ENCODE data around the gene DCAF10.
"Not testable (repeated sequence)": the region's sequence is repeated elsewhere in the genome, so short reads cannot be mapped to it uniquely, and the experiment has no call there.

The DCAF10 gene

DNA sequence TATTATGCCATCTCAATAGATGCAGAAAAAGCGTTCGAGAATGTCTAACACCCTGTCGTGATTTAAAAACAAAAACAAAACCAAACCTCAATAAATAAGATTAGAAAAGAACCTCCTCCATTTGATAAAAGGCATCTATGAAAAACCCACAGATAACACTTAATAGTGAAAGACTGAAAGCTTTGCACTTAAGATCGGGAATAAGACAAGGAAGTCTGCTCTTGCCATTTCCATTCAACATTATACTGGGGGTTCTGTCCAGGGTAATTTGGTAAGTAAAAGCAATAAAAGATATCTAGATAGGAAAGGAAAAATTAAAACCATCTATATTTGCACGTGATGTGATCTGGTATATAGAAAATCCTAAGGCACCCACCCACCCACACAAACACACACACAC lies 8.5 kb upstream of the DCAF10 start:
- no peak for DNase-seq

DNA sequence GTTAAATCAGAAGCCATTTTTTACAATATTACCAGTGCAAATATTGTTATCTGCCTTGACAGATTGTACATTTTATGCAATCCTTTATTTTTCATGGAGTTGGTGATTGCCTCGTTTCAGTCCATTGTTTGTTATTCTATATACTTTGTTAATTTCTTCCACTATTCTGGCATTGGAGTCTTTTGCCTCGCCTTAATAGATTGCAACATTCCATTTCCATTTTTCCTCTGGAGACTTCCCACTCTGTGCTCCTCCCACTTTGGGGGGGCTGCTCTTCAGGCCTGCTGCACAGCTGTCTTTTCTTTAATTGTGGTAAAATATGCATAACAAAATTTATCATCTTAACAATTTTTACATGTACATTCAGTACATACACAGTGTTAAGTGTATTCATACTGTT lies 4.4 kb upstream of the DCAF10 start:
- DNase-seq = no peak

DNA sequence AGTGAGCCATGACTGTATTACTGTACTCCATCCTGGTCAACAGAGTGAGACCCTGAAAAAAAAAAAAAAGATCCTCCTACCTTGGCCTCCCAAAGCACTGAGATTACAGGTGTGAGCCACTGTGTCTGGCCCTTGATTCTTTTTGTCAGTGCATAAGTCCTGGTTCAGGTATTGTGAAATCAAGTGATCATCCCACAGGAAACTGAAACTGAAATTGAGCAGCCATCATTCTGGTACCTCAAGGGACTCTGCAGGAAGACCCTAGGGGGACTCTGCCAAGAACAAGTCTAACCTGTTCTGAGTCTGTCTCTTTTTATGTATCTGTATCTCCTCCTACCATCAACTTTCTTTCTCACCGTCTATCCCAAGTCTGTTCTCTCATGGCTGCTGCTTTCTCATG lies 1.9 kb upstream of the DCAF10 start:
- DNase-seq = no peak

DNA sequence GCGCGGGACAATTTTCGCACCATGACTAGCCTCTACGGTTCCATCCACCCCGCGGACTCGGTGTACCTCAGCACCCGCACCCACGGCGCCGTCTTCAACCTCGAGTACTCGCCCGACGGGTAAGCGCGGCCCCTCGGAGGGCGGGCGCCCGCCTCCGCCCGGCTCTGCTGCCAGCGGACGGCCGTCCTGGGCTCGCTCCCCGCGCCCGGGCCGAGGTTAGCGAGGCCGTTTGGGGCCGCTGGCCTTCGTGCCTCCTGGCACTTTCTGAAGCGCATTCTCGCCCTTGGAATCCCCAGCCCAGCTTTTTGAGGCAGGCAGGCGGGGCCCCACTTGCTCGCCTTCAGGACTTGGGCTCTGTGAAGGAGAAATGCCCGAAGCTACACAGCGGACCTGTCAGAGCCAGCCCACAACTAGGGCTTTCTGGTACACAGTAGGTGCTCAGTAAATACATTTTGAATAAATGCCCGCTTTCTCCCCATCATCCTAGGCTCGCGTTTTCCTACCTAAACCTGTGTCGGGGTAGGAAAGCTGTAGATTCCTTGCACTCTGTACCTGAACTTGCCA lies 772 bp downstream of the DCAF10 start:
- DNase-seq = no peak

DNA sequence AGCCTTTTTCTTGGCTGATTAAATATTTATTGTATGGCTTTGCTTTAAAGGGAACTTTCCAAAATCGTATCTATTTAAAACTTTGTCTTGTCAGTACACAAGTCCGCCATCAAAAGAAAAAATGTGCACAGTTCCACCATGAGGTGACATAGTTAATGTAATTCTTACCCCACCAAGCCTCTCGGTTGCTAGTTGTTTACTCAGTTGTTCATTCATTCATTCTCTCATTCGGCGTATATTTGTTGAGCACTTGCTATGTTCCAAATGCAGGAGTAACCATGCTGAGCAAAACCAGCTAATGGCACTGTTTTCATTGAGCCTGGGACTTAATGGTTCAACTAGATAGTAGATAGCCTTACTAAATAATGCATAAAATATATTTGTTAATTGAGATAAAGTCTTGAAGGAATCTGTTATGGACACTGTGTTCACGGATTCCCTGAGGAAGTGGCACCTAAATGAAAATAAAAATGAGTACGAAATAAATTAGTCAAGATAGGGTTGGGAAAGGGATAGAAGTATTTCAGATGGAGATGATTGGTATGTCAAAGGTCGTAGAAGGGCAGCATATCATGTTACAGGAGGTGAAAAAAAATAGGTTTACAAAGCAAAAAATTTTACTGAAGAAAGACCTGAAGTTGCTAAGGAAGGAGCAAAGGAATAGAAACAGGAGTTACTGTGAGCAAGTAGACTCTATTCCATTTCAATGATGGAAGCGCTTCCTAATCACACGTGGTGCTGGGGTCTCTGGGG lies 1.5 kb downstream of the DCAF10 start:
- no peak for DNase-seq

DNA sequence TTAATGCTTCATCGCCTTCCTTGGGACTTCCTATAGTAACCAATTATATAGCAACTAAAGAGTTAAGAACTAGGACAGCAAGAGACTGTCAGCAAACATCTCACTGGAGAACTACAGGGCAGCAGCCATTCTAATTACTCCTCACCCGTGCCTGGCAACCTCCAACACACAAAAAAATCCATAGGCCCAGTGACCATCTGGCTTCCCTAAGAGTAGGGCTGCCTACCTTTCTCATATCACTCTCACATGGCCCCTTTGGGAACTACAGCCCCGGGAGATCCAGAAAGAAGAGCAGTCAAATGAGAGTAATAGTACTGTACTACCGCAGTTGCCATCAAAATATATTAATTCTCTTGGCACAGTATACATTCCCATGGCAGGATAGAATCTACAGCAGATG lies 5.7 kb downstream of the DCAF10 start:
- DNase-seq = no peak

DNA sequence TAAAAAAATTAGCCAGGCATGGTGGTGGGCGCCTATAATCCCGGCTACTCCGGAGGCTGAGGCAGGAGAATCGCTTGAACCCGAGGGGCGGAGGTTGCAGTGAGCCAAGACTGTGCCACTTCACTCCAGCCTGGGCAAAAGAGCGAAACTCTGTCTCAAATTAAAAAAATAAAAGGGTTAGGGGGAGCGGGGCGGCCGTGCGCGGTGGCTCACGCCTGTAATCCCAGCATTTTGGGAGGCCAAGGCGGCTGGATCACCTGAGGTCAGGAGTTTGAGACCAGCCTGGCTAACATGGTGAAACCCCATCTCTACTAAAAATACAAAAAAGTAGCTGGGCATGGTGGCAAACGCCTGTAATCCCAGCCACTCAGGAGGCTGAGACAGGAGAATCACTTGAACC lies 9.1 kb downstream of the DCAF10 start:
- DNase-seq = not testable (repeated sequence)

DNA sequence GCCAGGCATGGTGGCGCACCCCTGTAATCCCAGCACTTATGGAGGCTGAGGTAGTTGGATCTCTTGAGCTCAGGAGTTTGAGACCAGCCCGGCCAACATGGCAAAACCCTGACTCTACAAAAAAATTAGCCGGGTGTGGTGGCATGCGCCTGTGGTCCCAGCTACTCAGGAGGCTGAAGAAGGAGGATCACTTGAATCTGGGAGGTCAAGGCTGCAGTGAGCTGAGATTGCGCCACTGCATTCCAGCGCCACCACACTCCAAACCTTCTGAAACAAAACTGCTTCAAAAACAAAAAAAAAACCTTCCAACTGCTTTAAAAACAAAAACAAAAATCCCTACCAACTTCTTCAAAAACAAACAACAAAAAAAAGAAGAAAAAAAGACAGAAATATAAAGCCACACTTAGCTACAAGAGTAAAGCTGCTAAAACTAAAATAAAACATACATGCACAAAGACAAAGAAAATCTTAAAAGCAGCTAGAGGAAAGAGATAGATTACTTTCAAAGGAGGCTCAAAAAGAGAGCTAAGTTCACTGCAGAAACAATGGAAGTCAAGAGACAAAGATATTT lies 11.4 kb downstream of the DCAF10 start:
- DNase-seq = no peak

DNA sequence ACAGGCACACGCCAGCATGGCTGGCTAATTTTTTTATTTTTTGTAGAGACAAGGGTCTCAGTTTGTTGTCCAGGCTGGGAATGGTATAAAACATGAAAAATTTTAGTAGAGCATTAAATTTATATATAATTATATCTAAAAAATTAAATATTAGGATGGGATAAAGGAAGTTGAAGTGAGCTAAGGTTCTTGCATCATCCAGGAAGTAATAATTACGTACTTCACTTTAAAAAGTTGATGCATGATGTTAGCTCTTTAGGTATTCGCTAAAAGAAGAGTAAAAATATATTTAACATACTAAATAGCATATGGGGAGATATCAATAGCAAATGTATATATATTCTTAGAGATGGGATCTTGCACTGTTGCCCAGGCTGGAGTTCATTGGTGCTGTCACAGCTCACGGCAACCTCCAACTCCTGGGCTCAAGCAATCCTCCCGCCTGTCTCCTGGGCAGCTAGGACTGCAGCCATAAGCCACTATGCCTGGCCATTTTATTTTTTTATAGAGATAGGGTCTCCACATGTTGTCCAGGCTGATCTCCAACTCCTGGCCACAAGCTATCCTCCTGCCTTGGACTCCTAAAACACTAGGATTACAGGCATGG lies 12.3 kb downstream of the DCAF10 start:
- DNase-seq = no peak

DNA sequence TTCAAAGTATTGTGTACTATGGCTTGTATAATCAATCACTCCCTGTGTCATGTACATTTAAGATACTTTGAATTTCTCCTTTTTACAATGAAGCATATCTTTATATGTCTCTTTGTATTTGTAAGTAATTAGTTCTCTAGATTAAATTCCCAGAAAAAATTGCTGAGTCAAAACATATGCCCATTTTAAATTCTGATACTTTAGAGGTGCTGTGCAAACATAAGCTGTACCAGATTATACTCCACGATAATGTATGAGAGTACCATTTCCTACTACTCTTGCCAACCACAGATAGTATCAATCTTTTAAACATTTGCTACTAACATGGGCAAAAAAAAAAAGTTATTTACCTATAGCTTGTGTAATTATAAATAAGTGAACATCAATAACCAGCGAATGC lies 18.3 kb downstream of the DCAF10 start:
- DNase-seq = no peak

DNA sequence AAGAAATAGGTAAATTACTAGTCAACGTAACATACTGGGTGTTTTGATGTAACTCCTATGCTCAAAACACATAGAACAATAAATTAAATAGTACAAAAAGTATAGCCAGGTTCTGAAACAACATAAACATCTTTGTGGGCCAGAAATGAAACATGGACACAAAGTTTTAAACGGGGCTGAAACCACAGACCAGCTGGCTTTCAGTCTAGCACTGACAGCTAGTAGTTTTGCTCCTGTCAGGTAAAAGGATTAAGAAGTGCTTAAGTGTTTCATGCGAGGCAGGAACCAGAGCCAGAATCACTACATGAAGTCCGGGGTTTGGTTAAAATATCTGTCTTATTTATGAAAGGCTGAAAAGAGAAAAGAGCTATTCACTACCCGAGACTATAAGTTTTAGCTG lies 19.5 kb downstream of the DCAF10 start:
- no peak for DNase-seq

DNA sequence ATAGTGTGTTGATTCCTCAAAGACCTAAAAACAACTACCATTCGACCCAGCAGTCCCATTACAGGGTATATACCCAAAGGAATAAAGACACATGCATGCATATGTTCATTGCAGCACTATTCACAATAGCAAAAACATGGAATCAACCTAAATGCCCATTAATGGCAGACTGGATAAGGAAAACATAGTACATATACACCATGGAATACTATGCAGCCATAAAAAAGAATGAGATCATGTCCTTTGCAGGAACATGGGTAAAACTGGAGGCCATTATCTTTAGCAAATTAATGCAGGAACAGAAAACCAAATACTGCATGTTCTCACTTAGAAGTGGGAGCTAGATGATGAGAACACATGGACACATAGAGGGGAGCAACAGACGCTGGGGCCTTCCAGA lies 24.6 kb downstream of the DCAF10 start:
- not testable (repeated sequence) for DNase-seq

DNA sequence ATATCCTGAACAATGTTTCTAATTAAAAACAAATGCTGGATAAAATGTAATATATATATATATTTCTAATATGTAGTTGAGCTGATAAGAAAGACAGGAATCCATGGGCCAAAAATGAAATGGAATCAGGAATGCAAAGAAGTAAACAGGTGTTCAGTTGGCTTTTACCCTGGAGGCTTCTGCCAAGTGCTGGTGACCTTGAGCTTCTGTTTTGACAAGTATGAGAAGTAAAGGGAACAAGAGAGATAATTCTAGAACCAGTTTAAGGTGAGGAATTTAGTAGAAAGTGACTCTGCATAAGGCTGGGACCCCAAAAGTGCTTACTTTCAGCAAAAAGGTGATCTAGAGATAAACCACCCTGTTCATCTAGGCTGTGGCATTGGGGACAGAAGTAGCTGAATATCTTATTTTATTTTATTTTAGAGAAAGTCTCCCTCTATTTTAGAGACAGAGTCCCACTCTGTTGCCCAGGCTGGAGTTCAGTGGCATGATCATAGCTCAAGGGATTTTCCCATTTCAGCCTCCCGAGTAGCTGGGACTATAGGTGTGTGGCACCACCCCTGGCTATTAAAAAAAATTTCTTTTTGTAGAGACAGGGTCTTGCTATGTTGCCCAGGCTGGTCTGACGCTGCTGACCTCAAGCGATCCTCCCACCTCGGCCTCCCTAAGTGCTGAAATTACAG lies 27.0 kb downstream of the DCAF10 start:
- no peak for DNase-seq

DNA sequence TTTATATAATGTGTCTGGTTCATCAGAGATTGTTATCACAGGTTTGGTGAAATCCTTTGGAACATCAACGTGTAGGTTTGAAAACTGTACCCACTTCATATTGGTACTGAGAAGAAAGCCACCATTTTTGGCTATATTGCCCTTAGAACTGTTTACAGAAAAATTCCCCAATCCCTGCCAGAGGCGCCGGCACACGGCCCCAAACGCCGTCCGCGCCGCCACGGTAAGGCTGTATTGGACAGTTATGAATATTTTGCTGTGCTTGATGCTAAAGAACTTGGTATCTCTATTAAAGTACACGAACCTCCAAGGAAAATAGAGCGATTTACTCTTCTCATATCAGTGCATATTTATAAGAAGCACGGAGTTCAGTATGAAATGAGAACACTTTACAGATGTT lies 35.2 kb downstream of the DCAF10 start:
- DNase-seq = no peak

DNA sequence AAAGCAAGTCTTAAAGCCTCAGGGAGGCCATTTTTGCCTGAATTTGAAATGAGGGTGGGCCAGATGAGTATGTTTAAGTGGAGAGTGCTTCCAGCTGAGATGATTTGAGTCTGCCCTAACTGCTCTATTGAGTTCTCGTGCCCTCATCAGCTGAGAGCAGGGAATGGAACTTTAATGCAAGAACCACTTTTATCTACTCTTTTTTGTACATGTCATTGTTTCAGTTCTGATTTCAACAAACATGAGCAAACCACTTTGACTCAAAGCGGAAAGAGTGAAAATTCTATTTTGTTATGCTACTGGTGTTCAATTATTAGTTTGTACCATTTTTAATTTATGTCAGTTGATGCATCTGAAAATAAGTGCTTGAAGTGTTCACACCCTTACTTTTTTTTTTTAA lies 35.8 kb downstream of the DCAF10 start:
- no peak for DNase-seq

DNA sequence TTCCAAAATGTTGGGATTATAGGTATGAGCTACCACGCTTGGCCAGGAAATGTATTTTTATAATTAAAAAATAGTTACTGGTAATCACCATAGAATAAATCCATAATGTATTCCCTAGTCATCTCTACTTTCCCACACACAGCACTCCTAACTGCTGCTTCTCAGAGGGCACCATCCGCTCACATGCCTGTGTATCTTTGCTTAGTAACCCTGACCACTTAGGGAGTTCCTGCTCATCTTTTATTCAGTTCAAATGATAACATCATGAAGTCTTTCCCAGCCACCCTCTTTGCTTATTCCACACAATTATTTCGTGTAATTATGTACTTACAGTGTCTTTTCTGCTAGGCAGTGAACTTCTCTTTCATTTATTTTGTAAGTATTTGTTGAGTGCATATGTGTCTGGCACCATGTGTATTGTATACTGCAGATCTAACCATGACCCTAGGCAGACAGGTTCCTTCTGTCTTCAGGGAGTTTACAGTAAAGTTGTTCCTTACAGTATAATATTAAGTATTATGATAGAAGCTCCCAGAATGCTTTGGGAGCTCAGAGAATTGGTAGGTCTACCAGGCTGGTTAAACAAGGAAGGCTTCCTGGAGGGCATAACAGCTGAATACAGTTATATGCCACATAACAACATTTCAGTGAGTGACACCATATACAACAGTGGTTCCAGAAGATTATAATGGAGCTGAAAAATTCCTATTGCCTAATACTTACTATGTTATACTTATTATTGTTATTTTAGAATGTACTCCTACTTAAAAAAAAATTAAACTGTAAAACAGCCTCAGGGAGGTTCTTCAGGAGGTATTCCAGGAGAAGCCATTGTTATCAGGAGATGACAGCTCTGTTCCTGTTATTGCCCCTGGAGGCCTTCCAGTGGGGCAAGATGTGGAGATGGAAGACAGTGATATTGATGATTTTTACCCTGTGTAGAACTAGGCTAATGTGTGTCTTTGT lies 39.2 kb downstream of the DCAF10 start:
- no peak for DNase-seq

DNA sequence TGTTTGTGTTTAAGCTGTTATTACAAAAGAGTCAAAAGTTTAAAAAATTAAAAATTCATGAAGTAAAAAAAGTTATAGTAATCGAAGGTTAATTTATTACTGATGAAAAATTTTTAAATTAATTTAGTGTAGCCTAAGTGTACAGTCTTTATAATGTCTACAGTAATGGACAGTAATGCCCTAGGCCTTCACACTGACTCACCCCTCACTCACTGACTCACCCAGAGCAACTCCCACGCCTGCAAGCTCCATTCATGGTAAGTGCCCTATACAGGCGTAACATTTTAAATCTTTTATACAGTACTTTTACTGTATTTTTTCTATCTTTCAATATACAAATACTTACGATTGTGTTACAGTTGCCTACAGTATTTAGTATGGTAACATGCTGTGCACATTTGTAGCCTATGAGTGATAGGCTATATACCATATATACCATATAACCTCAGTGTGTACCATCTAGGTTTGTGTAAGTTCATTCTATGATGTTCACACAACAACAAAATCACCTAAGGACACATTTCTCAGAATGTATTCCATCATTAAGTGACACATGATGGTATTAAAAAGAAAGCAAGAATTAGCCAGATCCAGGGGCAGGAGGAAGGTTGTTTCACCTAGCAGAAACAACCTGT lies 40.1 kb downstream of the DCAF10 start:
- DNase-seq = no peak

DNA sequence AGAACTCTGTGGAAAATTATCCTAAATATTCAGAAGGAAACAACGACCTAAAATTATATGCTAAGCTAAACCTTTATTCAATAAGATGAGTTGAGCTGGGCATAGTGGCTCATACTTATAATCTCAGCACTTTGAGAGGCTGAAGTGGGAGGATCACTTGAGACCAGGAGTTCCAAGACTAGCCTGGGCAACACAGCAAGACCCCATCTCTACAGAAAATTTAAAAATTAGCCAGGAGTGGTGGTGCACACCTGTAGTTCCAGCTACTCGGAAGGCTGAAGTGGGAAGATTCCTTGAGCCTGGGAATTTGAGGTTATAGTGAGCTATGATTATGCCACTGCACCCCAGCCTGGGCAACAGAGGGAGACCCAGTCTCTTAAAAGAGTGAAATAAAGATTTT lies 51.6 kb downstream of the DCAF10 start:
- no peak for DNase-seq

DNA sequence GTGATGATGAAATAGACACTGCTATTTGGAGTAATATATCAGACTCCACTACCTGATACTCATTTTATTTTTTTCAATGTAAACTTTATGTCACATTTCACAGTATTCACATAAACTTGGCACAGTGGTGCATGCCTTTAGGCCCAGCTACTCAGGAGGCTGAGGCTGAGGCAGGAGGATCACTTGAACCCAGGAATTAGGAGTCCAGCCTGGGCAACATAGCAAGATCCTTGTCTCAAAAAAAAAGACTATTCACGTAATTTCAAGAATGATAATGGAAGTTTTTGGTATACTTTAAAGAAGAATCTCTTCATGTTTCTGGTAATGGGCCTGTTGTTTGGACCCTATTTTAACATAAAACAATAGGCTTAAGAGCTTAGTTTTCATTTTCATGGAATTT lies 56.0 kb downstream of the DCAF10 start:
- no peak for DNase-seq

DNA sequence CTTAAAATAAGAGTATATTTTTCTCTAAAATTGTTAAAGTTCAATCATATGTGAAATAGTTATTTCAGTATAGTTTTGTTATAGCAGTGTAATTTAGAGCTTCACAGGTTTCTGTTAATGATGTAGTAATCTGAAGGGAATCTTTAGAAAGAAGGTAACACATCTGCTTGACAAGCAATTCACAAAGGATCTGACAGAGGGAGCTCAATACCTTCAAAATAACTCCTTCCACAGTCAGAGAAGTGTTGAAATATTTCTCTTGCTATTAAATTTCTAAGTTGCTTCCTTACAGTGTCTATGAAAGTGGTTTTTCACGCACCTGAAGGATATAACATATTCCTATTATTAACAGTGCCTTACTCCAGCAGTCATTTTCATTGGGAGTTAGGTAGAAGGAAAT lies 58.4 kb downstream of the DCAF10 start:
- no peak for DNase-seq

DNA sequence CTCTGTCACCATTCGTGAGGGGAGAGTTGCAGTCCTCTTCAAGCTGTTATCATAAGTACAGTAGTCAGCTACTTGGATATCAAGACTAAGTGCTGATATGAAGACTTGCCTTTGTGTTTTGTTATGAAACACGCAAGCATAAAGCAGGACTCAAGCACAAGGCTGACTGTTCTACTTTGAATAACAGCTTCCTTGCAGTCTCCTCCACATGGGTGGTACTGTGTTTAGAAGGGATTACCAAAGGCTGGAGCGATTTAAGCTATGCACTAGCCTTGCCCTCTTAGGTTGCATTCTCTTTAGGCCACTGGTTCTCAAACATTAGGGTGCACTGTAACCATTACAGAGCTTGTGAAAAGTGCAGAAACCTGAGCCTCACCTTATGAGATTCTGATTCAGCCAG lies 61.9 kb downstream of the DCAF10 start:
- no peak for DNase-seq

Measured in activated CD4-positive, CD25-positive, alpha-beta regulatory T cell treated with anti-CD3 and anti-CD28 coated beads, Interleukin-2, amount 50 U/mL, for 72 hours (primary cell).